IMR-90 (cell line): ENCODE data around the gene ZSWIM5. TPM values are rescaled to one million over a fixed set of nuclear protein-coding genes. Genes with fewer than 3 reads are reported as not detected.

ENCODE experiments used
- ATAC-seq: fragments of 200-7000 bp; cut with Tn5 transposase; 2 replicates; pipeline ENCODE4 v1.9.1; 2020; ENCODE audit warnings: low read depth, mild to moderate bottlenecking, moderate library complexity
- BruUV-seq: library from RNA; stranded (reverse); fragments of 400-500 nt; replicated peaks from 2 replicates; lab custom pipeline; 2021; lab: Mats Ljungman, UMichigan
- CTCF ChIA-PET: fragments of 300-600 bp; formaldehyde crosslinking; extraction: SDS; loops from one replicate; lab custom pipeline; 2021; ENCODE audit warnings: antibody characterized with exemption; lab: Yijun Ruan, JAX
- POLR2A ChIA-PET: fragments of 300-600 bp; sonication (Branson Sonifier 250); formaldehyde crosslinking; loops from one replicate; lab custom pipeline; 2022; ENCODE audit warnings: antibody characterized with exemption; ENCODE audit not compliant: unreplicated experiment; lab: Charles Lee
- DNase-seq: peaks from one replicate; pipeline ENCODE4 v3.0.0; 2013
- H2AFZ ChIP-seq: replicated peaks from 2 replicates; pipeline ENCODE3; 2013; ENCODE audit warnings: low read length, mild to moderate bottlenecking; ENCODE audit not compliant: poor library complexity
- H2AK5ac ChIP-seq: 2 replicates; pipeline ENCODE4 v1.6.1; 2013; ENCODE audit warnings: low read depth, low read length, inconsistent platforms
- H2AK9ac ChIP-seq: replicated peaks from 2 replicates; pipeline ENCODE3; 2013; ENCODE audit warnings: mild to moderate bottlenecking, low read depth, low read length, moderate library complexity; ENCODE audit not compliant: poor library complexity
- H2BK120ac ChIP-seq: 2 replicates; pipeline ENCODE4 v1.6.1; 2013; ENCODE audit warnings: low read depth, low read length, inconsistent platforms
- H2BK15ac ChIP-seq: 3 replicates; pipeline ENCODE4 v1.6.1; 2013; ENCODE audit warnings: low read depth, low read length, inconsistent platforms
- H2BK20ac ChIP-seq: 2 replicates; pipeline ENCODE4 v1.6.1; 2013; ENCODE audit warnings: low read depth, mild to moderate bottlenecking, inconsistent platforms, low read length, moderate library complexity
- H2BK5ac ChIP-seq: 2 replicates; pipeline ENCODE4 v1.6.1; 2013; ENCODE audit warnings: mild to moderate bottlenecking, low read depth, low read length, inconsistent platforms; ENCODE audit not compliant: poor library complexity, severe bottlenecking
- H3K14ac ChIP-seq: replicated peaks from 2 replicates; pipeline ENCODE4 v1.6.1; 2013; ENCODE audit warnings: low read depth, low read length, inconsistent platforms
- H3K18ac ChIP-seq: 2 replicates; pipeline ENCODE4 v1.6.1; 2013; ENCODE audit warnings: low read depth, low read length, control low read depth
- H3K23ac ChIP-seq: 2 replicates; pipeline ENCODE4 v1.6.1; 2013; ENCODE audit warnings: low read depth, low read length, inconsistent platforms
- H3K27ac ChIP-seq: 2 replicates; pipeline ENCODE4 v1.5.1; 2013; ENCODE audit warnings: mild to moderate bottlenecking, control low read depth, low read length; ENCODE audit not compliant: insufficient read depth
- H3K27me3 ChIP-seq: 2 replicates; pipeline ENCODE4 v1.6.1; 2013; ENCODE audit warnings: low read length; ENCODE audit not compliant: control insufficient read depth, insufficient read depth
- H3K36me3 ChIP-seq: 2 replicates; pipeline ENCODE4 v1.6.1; 2013; ENCODE audit warnings: low read length, mixed read lengths; ENCODE audit not compliant: control insufficient read depth, insufficient read depth
- H3K4ac ChIP-seq: 2 replicates; pipeline ENCODE4 v1.6.1; 2013; ENCODE audit warnings: low read depth, low read length, inconsistent platforms
- H3K4me1 ChIP-seq: 2 replicates; pipeline ENCODE4 v1.6.1; 2013; ENCODE audit warnings: low read length, mixed read lengths; ENCODE audit not compliant: control insufficient read depth, insufficient read depth
- H3K4me2 ChIP-seq: 2 replicates; pipeline ENCODE4 v1.6.1; 2013; ENCODE audit warnings: low read depth, mild to moderate bottlenecking, control low read depth, low read length, moderate library complexity
- H3K4me3 ChIP-seq: 2 replicates; pipeline ENCODE4 v1.5.1; 2013; ENCODE audit warnings: low read depth, mild to moderate bottlenecking, control low read depth, low read length, moderate library complexity; ENCODE audit not compliant: insufficient read depth
- H3K56ac ChIP-seq: 2 replicates; pipeline ENCODE4 v1.6.1; 2013; ENCODE audit warnings: low read length, inconsistent platforms; ENCODE audit not compliant: insufficient read depth; ENCODE audit errors: extremely low read depth
- H3K79me1 ChIP-seq, 2 experiments: 2 replicates each; pipeline ENCODE4 v1.6.1; 2013; ENCODE audit warnings: low read length in 2 of 2, inconsistent platforms in 1 of 2, low read depth in 1 of 2
- H3K9ac ChIP-seq: 2 replicates; pipeline ENCODE4 v1.6.1; 2013; ENCODE audit warnings: low read depth, low read length, control low read depth
- H3K9me1 ChIP-seq: 2 replicates; pipeline ENCODE4 v1.6.1; 2013; ENCODE audit warnings: low read length, inconsistent platforms; ENCODE audit not compliant: insufficient read depth
- H3K9me3 ChIP-seq: 2 replicates; pipeline ENCODE4 v1.6.1; 2013; ENCODE audit warnings: low read length; ENCODE audit not compliant: control insufficient read depth, insufficient read depth
- H4K20me1 ChIP-seq: 2 replicates; pipeline ENCODE4 v1.6.1; 2013; ENCODE audit warnings: low read length, inconsistent platforms; ENCODE audit not compliant: insufficient read depth
- H4K5ac ChIP-seq: 2 replicates; pipeline ENCODE4 v1.6.1; 2013; ENCODE audit warnings: mild to moderate bottlenecking, low read depth, low read length, control low read depth
- H4K8ac ChIP-seq, 2 experiments: 2 replicates each; pipeline ENCODE4 v1.6.1; 2013; ENCODE audit warnings: low read depth in 2 of 2, low read length in 2 of 2, control low read depth in 1 of 2, inconsistent platforms in 1 of 2
- H4K91ac ChIP-seq: 2 replicates; pipeline ENCODE4 v1.6.1; 2013; ENCODE audit warnings: low read depth, low read length, inconsistent platforms; ENCODE audit not compliant: insufficient read depth
- BHLHE40 ChIP-seq: fragments of 150-350 bp; IDR thresholded peaks from 2 replicates; pipeline ENCODE4 v1.6.1; 2016; ENCODE audit warnings: mild to moderate bottlenecking, low read depth, low read length
- CEBPB ChIP-seq: IDR thresholded peaks from 2 replicates; pipeline ENCODE4 v1.6.1; 2012; ENCODE audit warnings: low read depth, low read length, improper control_type of control experiment
- CHD1 ChIP-seq: IDR thresholded peaks from 2 replicates; pipeline ENCODE4 v1.6.1; 2012; ENCODE audit warnings: low read depth, low read length, improper control_type of control experiment
- FOS ChIP-seq: fragments of 150-350 bp; IDR thresholded peaks from 2 replicates; pipeline ENCODE4 v1.6.1; 2016; ENCODE audit warnings: low read depth, low read length
- MAFK ChIP-seq: IDR thresholded peaks from 2 replicates; pipeline ENCODE4 v1.6.1; 2012; ENCODE audit warnings: low read depth, low read length, improper control_type of control experiment
- MAZ ChIP-seq: IDR thresholded peaks from 2 replicates; pipeline ENCODE4 v1.6.1; 2012; ENCODE audit warnings: low read depth, mild to moderate bottlenecking, low read length, improper control_type of control experiment, moderate library complexity, borderline replicate concordance
- MXI1 ChIP-seq: IDR thresholded peaks from 2 replicates; pipeline ENCODE4 v1.6.1; 2012; ENCODE audit warnings: low read depth, mild to moderate bottlenecking, low read length, moderate library complexity, borderline replicate concordance
- NFE2L2 ChIP-seq: fragments of 150-350 bp; IDR thresholded peaks from 2 replicates; pipeline ENCODE4 v1.6.1; 2016; ENCODE audit warnings: low read depth, mild to moderate bottlenecking, low read length
- POLR2A ChIP-seq: IDR thresholded peaks from 2 replicates; pipeline ENCODE4 v1.6.1; 2012; ENCODE audit warnings: mild to moderate bottlenecking, low read depth, low read length
- RAD21 ChIP-seq: IDR thresholded peaks from 2 replicates; pipeline ENCODE4 v1.6.1; 2012; ENCODE audit warnings: low read length, improper control_type of control experiment
- RCOR1 ChIP-seq: IDR thresholded peaks from 2 replicates; pipeline ENCODE4 v1.6.1; 2012; ENCODE audit warnings: mild to moderate bottlenecking, low read length, improper control_type of control experiment; ENCODE audit not compliant: insufficient replicate concordance
- RFX5 ChIP-seq: IDR thresholded peaks from 2 replicates; pipeline ENCODE4 v1.8.0; 2012; ENCODE audit warnings: low read depth, mild to moderate bottlenecking, low read length, moderate library complexity
- SMC3 ChIP-seq: fragments of 150-350 bp; IDR thresholded peaks from 2 replicates; pipeline ENCODE4 v1.6.1; 2016; ENCODE audit warnings: low read depth, mild to moderate bottlenecking, antibody characterized with exemption, low read length, moderate library complexity
- WGBS, 2 experiments: methylation state at CpG; one replicate each; pipeline versions ENCODE4 v1.1.5 to v1.1.7; 2013; ENCODE audit warnings: missing lambda C conversion rate in 2 of 2; ENCODE audit not compliant: insufficient read length in 1 of 2; ENCODE audit errors: extremely low coverage in 2 of 2; 5-methylcytosine and 5-hydroxymethylcytosine counted together
- dilution Hi-C: fragments of 300-500 bp; cut with HindIII; formaldehyde crosslinking; loops from one replicate; pipeline ENCODE4 v1.14.3; 2018; ENCODE audit warnings: low sequenced_read_pairs; ENCODE audit not compliant: unreplicated experiment
- in situ Hi-C: fragments of 300-500 bp; cut with MboI; formaldehyde crosslinking; loops from 3 replicates; pipeline ENCODE4 v1.14.3; 2019; ENCODE audit warnings: low sequenced_read_pairs, inconsistent platforms, mixed read lengths
- intact Hi-C: fragments of 100-400 bp; cut with micrococcal nuclease; formaldehyde crosslinking; loops from 2 replicates; pipeline ENCODE4 v1.10.0; 2022
- polyA plus RNA-seq, 3 experiments: library from polyadenylated mRNA; depleted of rRNA; stranded (reverse); fragments of >200 nt; gene quantifications; 2 replicates each; pipeline ENCODE4 v1.2.3, GENCODE V29; 2012; ENCODE audit warnings: low replicate concordance in 1 of 3
- total RNA-seq: library from RNA; depleted of rRNA; stranded (reverse); fragments of >200 nt; gene quantifications from 2 replicates; pipeline ENCODE4 v1.2.3, GENCODE V29; 2012
- TF ChIP-seq, protein P1 (sequence below): fragments of 150-350 bp; IDR thresholded peaks from 2 replicates; pipeline ENCODE4 v1.6.1; 2016; ENCODE audit warnings: low read depth, mild to moderate bottlenecking, low read length, moderate library complexity, borderline replicate concordance
- TF ChIP-seq, protein P2 (sequence below): conservative IDR thresholded peaks from 2 replicates; pipeline ENCODE4 v1.5.1; 2012; ENCODE audit warnings: mild to moderate bottlenecking, low read depth, low read length, improper control_type of control experiment
- TF ChIP-seq, protein P3 (sequence below): fragments of 150-350 bp; IDR thresholded peaks from 2 replicates; pipeline ENCODE4 v1.6.1; 2017; ENCODE audit warnings: mild to moderate bottlenecking, antibody characterized with exemption, low read length, low read depth

The ZSWIM5 gene
- total and polyA plus RNA-seq, 2 of the 4 experiments (the other 2 are of a cell fraction) = under 0.01 to 0.03 TPM

DNA sequence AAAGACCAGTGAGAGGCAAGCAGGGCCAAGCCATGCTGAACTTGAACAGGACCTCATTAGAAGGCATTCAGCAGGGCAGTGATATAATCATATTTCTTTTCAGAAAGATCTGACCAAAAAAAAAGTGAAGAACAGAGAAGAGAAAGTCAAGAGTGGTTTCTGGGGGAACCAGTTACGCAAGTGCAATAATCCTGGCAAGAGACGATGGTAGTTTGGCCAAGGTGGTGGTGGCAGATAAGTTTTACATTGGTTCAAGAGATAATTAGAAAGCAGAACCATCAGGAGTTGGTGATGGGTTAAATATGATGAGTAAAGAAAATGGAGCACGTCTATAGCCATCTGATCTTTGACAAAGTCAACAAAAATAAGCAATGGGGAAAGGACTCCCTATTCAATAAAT, 54.3 kb downstream of the ZSWIM5 start:
- WGBS, 2 experiments = 60% methylated on average over 1 of the region's 3 CpGs; no CpG with 5 or more reads in 1 of the 2 experiments
- no peak overlapping the region for H3K14ac ChIP-seq
- no peak overlapping the region for H2AK9ac ChIP-seq
- H3K9me1 ChIP-seq = no peaks in the 10 kb centered on the region
- no peak for TF ChIP-seq FOS
- TF ChIP-seq MXI1 = no peak
- TF ChIP-seq POLR2A = no peak
- no peak for TF ChIP-seq BHLHE40
- TF ChIP-seq, protein P1, sequence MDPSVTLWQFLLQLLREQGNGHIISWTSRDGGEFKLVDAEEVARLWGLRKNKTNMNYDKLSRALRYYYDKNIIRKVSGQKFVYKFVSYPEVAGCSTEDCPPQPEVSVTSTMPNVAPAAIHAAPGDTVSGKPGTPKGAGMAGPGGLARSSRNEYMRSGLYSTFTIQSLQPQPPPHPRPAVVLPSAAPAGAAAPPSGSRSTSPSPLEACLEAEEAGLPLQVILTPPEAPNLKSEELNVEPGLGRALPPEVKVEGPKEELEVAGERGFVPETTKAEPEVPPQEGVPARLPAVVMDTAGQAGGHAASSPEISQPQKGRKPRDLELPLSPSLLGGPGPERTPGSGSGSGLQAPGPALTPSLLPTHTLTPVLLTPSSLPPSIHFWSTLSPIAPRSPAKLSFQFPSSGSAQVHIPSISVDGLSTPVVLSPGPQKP = no peak
- TF ChIP-seq RAD21 = no peak
- TF ChIP-seq MAFK = no peak
- TF ChIP-seq CEBPB = no peak
- TF ChIP-seq CHD1 = no peak
- no peak for TF ChIP-seq RCOR1
- TF ChIP-seq, protein P2, sequence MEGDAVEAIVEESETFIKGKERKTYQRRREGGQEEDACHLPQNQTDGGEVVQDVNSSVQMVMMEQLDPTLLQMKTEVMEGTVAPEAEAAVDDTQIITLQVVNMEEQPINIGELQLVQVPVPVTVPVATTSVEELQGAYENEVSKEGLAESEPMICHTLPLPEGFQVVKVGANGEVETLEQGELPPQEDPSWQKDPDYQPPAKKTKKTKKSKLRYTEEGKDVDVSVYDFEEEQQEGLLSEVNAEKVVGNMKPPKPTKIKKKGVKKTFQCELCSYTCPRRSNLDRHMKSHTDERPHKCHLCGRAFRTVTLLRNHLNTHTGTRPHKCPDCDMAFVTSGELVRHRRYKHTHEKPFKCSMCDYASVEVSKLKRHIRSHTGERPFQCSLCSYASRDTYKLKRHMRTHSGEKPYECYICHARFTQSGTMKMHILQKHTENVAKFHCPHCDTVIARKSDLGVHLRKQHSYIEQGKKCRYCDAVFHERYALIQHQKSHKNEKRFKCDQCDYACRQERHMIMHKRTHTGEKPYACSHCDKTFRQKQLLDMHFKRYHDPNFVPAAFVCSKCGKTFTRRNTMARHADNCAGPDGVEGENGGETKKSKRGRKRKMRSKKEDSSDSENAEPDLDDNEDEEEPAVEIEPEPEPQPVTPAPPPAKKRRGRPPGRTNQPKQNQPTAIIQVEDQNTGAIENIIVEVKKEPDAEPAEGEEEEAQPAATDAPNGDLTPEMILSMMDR = no peak
- TF ChIP-seq, protein P3, sequence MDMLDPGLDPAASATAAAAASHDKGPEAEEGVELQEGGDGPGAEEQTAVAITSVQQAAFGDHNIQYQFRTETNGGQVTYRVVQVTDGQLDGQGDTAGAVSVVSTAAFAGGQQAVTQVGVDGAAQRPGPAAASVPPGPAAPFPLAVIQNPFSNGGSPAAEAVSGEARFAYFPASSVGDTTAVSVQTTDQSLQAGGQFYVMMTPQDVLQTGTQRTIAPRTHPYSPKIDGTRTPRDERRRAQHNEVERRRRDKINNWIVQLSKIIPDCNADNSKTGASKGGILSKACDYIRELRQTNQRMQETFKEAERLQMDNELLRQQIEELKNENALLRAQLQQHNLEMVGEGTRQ = no peak
- no peak for TF ChIP-seq NFE2L2
- no peak for TF ChIP-seq RFX5
- TF ChIP-seq MAZ = no peak
- TF ChIP-seq SMC3 = no peak
- no peak overlapping the region for H3K27ac ChIP-seq
- H3K36me3 ChIP-seq = no peaks in the 10 kb centered on the region
- H4K91ac ChIP-seq = no peak overlapping the region
- no peak overlapping the region for H2BK120ac ChIP-seq
- H4K5ac ChIP-seq = no peak overlapping the region
- no peak overlapping the region for H3K23ac ChIP-seq
- BruUV-seq = no TSS peak
- no peak overlapping the region for H3K4ac ChIP-seq
- in situ Hi-C loops = no loop called here
- ChIA-PET CTCF (no interaction called here), POLR2A (no interaction called here)
- no peak overlapping the region for H2BK5ac ChIP-seq
- no peak overlapping the region for H2AK5ac ChIP-seq
- DNase-seq (no peak), ATAC-seq (no peak)
- intact Hi-C loops = no loop called here
- no peak overlapping the region for H3K56ac ChIP-seq
- H2AFZ ChIP-seq = no peak overlapping the region
- H3K9me3 ChIP-seq = no peaks in the 10 kb centered on the region
- no peaks in the 10 kb centered on the region for H3K4me1 ChIP-seq
- H4K8ac ChIP-seq = no peak overlapping the region
- H3K4me2 ChIP-seq = no peak overlapping the region
- no peak overlapping the region for H2BK15ac ChIP-seq
- no peak overlapping the region for H3K18ac ChIP-seq
- H3K79me1 ChIP-seq = no peaks in the 10 kb centered on the region
- no peak overlapping the region for H2BK20ac ChIP-seq
- no peak overlapping the region for H3K9ac ChIP-seq
- H4K20me1 ChIP-seq = no peaks in the 10 kb centered on the region
- peaks cover 2% of the 10 kb centered on the region; the same call in 1 of the 2 replicates for H3K27me3 ChIP-seq
- dilution Hi-C loops = no loop called here
- H3K4me3 ChIP-seq = no peak overlapping the region
